H9 (cell line): ENCODE results near the gene CDH9. TPM values are rescaled to one million over a fixed set of nuclear protein-coding genes. Genes with fewer than 3 reads are reported as not detected.

ENCODE experiments used
- DNase-seq: peaks from one replicate; pipeline ENCODE4 v3.0.0-alpha.2; 2017
- H2AFZ ChIP-seq: one replicate; pipeline ENCODE4 v1.6.1; 2013; ENCODE audit warnings: mild to moderate bottlenecking, low read length, control low read depth, moderate library complexity
- H2AK5ac ChIP-seq: 2 replicates; pipeline ENCODE4 v1.6.1; 2013; ENCODE audit warnings: low read length, control low read depth, mixed read lengths; ENCODE audit not compliant: insufficient read length
- H2BK120ac ChIP-seq: one replicate; pipeline ENCODE4 v1.6.1; 2013; ENCODE audit warnings: low read depth, mild to moderate bottlenecking, low read length, control low read depth, inconsistent platforms; ENCODE audit not compliant: poor library complexity, severe bottlenecking
- H2BK12ac ChIP-seq: 2 replicates; pipeline ENCODE4 v1.6.1; 2013; ENCODE audit warnings: low read length, control low read depth, mixed read lengths, low read depth; ENCODE audit not compliant: insufficient read length
- H2BK15ac ChIP-seq: 2 replicates; pipeline ENCODE4 v1.6.1; 2013; ENCODE audit warnings: low read depth, low read length, control low read depth
- H2BK20ac ChIP-seq: one replicate; pipeline ENCODE4 v1.6.1; 2013; ENCODE audit warnings: low read depth, mild to moderate bottlenecking, low read length, control low read depth, inconsistent platforms; ENCODE audit not compliant: poor library complexity, severe bottlenecking
- H2BK5ac ChIP-seq: 2 replicates; pipeline ENCODE4 v1.6.1; 2013; ENCODE audit warnings: low read length, control low read depth, mixed read lengths; ENCODE audit not compliant: insufficient read length
- H3K14ac ChIP-seq: 2 replicates; pipeline ENCODE4 v1.6.1; 2013; ENCODE audit warnings: low read length, control low read depth; ENCODE audit not compliant: insufficient read depth
- H3K18ac ChIP-seq: 2 replicates; pipeline ENCODE4 v1.6.1; 2013; ENCODE audit warnings: low read depth, mild to moderate bottlenecking, mixed read lengths, low read length, control low read depth; ENCODE audit not compliant: insufficient read length
- H3K23ac ChIP-seq: 2 replicates; pipeline ENCODE4 v1.6.1; 2013; ENCODE audit warnings: low read length, control low read depth, mixed read lengths, low read depth; ENCODE audit not compliant: insufficient read length
- H3K23me2 ChIP-seq: 2 replicates; pipeline ENCODE4 v1.6.1; 2013; ENCODE audit warnings: low read depth, mild to moderate bottlenecking, mixed read lengths, low read length, control low read depth; ENCODE audit not compliant: insufficient read length, poor library complexity, severe bottlenecking
- H3K27ac ChIP-seq: 2 replicates; pipeline ENCODE4 v1.5.1; 2013; ENCODE audit warnings: low read length, control low read depth, mixed read lengths, low read depth; ENCODE audit not compliant: insufficient read length
- H3K27me3 ChIP-seq: 2 replicates; pipeline ENCODE4 v1.6.1; 2013; ENCODE audit warnings: low read length, control low read depth, inconsistent platforms; ENCODE audit not compliant: insufficient read depth
- H3K4ac ChIP-seq: 2 replicates; pipeline ENCODE4 v1.6.1; 2013; ENCODE audit warnings: low read depth, mild to moderate bottlenecking, control low read depth, inconsistent platforms, low read length, moderate library complexity
- H3K4me1 ChIP-seq: 2 replicates; pipeline ENCODE4 v1.6.1; 2013; ENCODE audit warnings: low read length, control low read depth, inconsistent platforms; ENCODE audit not compliant: insufficient read depth
- H3K4me2 ChIP-seq: 2 replicates; pipeline ENCODE4 v1.6.1; 2013; ENCODE audit warnings: low read length, control low read depth, mixed read lengths; ENCODE audit not compliant: insufficient read length, insufficient read depth
- H3K56ac ChIP-seq: 2 replicates; pipeline ENCODE4 v1.6.1; 2013; ENCODE audit warnings: low read depth, mild to moderate bottlenecking, mixed read lengths, low read length, control low read depth; ENCODE audit not compliant: insufficient read length
- H3K79me1 ChIP-seq: 2 replicates; pipeline ENCODE4 v1.6.1; 2013; ENCODE audit warnings: low read depth, mild to moderate bottlenecking, moderate library complexity, low read length, control low read depth, inconsistent platforms; ENCODE audit not compliant: insufficient read depth, poor library complexity, severe bottlenecking
- H3K79me2 ChIP-seq: 2 replicates; pipeline ENCODE4 v1.6.1; 2013; ENCODE audit warnings: low read length, control low read depth, inconsistent platforms; ENCODE audit not compliant: insufficient read depth
- H3K9ac ChIP-seq: 2 replicates; pipeline ENCODE4 v1.6.1; 2013; ENCODE audit warnings: low read length, control low read depth, mixed read lengths; ENCODE audit not compliant: insufficient read length; ENCODE audit errors: extremely low read depth
- H3K9me3 ChIP-seq: one replicate; pipeline ENCODE4 v1.6.1; 2013; ENCODE audit warnings: low read depth, low read length, inconsistent platforms; ENCODE audit not compliant: control insufficient read depth
- H3T11ph ChIP-seq: one replicate; pipeline ENCODE4 v1.6.1; 2013; ENCODE audit warnings: mild to moderate bottlenecking, low read length, control low read depth, inconsistent platforms
- H4K20me1 ChIP-seq: one replicate; pipeline ENCODE4 v1.6.1; 2013; ENCODE audit not compliant: control insufficient read depth, insufficient read length, insufficient read depth
- H4K5ac ChIP-seq: 2 replicates; pipeline ENCODE4 v1.6.1; 2013; ENCODE audit warnings: low read depth, mild to moderate bottlenecking, mixed read lengths, low read length, control low read depth; ENCODE audit not compliant: insufficient read length
- H4K8ac ChIP-seq: replicated peaks from 2 replicates; pipeline ENCODE4 v1.6.1; 2013; ENCODE audit warnings: low read length, control low read depth, mixed read lengths, low read depth; ENCODE audit not compliant: insufficient read length
- H4K91ac ChIP-seq: 2 replicates; pipeline ENCODE4 v1.6.1; 2013; ENCODE audit warnings: low read depth, mild to moderate bottlenecking, moderate library complexity, mixed read lengths, low read length, control low read depth; ENCODE audit not compliant: insufficient read length
- H3K27ac Mint-ChIP-seq, 3 experiments: 2 replicates in 2 of 3; 3 replicates in 1 of 3; pipeline ENCODE4 v1.8.0; 2020 to 2021; ENCODE audit warnings: mixed read lengths in 3 of 3, mild to moderate bottlenecking in 1 of 3, moderate library complexity in 1 of 3
- H3K27me3 Mint-ChIP-seq: 2 replicates; pipeline ENCODE4 v1.8.0; 2021; ENCODE audit warnings: low read depth, mild to moderate bottlenecking, moderate library complexity, mixed read lengths
- H3K36me3 Mint-ChIP-seq, 3 experiments: 2 replicates in 2 of 3; 3 replicates in 1 of 3; pipeline ENCODE4 v1.8.0; 2020 to 2021; ENCODE audit warnings: low read depth in 3 of 3, mixed read lengths in 3 of 3; ENCODE audit not compliant: insufficient read depth in 1 of 3
- H3K4me1 Mint-ChIP-seq, 2 experiments: 2 replicates each; pipeline ENCODE4 v1.8.0; 2020; ENCODE audit warnings: mixed read lengths in 2 of 2
- H3K4me3 Mint-ChIP-seq, 2 experiments: 2 replicates in 1 of 2; 3 replicates in 1 of 2; pipeline ENCODE4 v1.8.0; 2020 to 2021; ENCODE audit warnings: mild to moderate bottlenecking in 2 of 2, mixed read lengths in 2 of 2, moderate library complexity in 1 of 2
- H3K9me3 Mint-ChIP-seq, 2 experiments: 2 replicates in 1 of 2; 3 replicates in 1 of 2; pipeline ENCODE4 v1.8.0; 2020; ENCODE audit warnings: mild to moderate bottlenecking in 2 of 2, mixed read lengths in 2 of 2, moderate library complexity in 1 of 2
- CTCF ChIP-seq: fragments of 200-600 bp; sonication (generic); conservative IDR thresholded peaks from 3 replicates; pipeline ENCODE4 v1.8.0; 2021; ENCODE audit warnings: antibody characterized with exemption, mild to moderate bottlenecking
- WGBS: extraction: QIAGEN DNeasy Blood & Tissue Kit; methylation state at CpG from one replicate; pipeline ENCODE4 v1.1.7; 2013; ENCODE audit warnings: missing lambda C conversion rate, low lambda C conversion rate, mixed read lengths; ENCODE audit not compliant: insufficient read length; ENCODE audit errors: extremely low coverage; 5-methylcytosine and 5-hydroxymethylcytosine counted together
- total RNA-seq: library from RNA; stranded (reverse); gene quantifications from 2 replicates; pipeline ENCODE4 v1.2.1, GENCODE V29; 2021

CDH9 gene
- total RNA-seq, 1 experiment from 2014 or later: 0.61 TPM

GRCh38 chr5:26955161-26955560 is 83.2 kb downstream of the CDH9 start:
- no peak overlapping the region for H3T11ph ChIP-seq
- Mint-ChIP-seq H3K27me3 (no peaks in the 10 kb centered on the region), H3K36me3 (peaks cover 0 to 12% (median 3%) of the 10 kb centered on the region in 3 experiments; a peak in 6 of 7 replicates), H3K9me3 (peaks cover 6 to 9% of the 10 kb centered on the region in 2 experiments), H3K4me1 (no peaks in the 10 kb centered on the region), H3K27ac (no peak overlapping the region), H3K4me3 (no peak overlapping the region)
- H4K5ac ChIP-seq: no peak overlapping the region
- no peaks in the 10 kb centered on the region for H3K27me3 ChIP-seq
- H3K23ac ChIP-seq: no peak overlapping the region
- H2BK5ac ChIP-seq: no peak overlapping the region
- H3K9me3 ChIP-seq: no peaks in the 10 kb centered on the region
- H3K4ac ChIP-seq: no peak overlapping the region
- no peak for DNase-seq
- H3K4me2 ChIP-seq: no peak overlapping the region
- H3K14ac ChIP-seq: no peak overlapping the region
- no peak overlapping the region for H2BK12ac ChIP-seq
- H2AK5ac ChIP-seq: no peak overlapping the region
- no CpG with 5 or more reads among the region's 2 CpGs for WGBS
- H3K4me1 ChIP-seq: no peaks in the 10 kb centered on the region
- H3K18ac ChIP-seq: no peak overlapping the region
- no peak overlapping the region for H3K27ac ChIP-seq
- H4K91ac ChIP-seq: no peak overlapping the region
- no peak overlapping the region for H3K56ac ChIP-seq
- no peak overlapping the region for H4K8ac ChIP-seq
- no peak overlapping the region for H3K9ac ChIP-seq
- no peak overlapping the region for H2BK15ac ChIP-seq
- no peak overlapping the region for H2BK120ac ChIP-seq
- no peak overlapping the region for H2AFZ ChIP-seq
- no peaks in the 10 kb centered on the region for H3K79me2 ChIP-seq
- no peaks in the 10 kb centered on the region for H3K23me2 ChIP-seq
- H4K20me1 ChIP-seq: no peaks in the 10 kb centered on the region
- no peak for TF ChIP-seq CTCF
- no peaks in the 10 kb centered on the region for H3K79me1 ChIP-seq
- H2BK20ac ChIP-seq: no peak overlapping the region
